NCI-H1436 (cell line): ENCODE data around the gene TOR1AIP1.
"Not testable (repeated sequence)": the region's sequence is repeated elsewhere in the genome, so short reads cannot be mapped to it uniquely, and the experiment has no call there.

ENCODE experiments used
- DNase-seq: peaks from one replicate; lab custom pipeline; 2025; lab: John Stamatoyannopoulos, UW

The TOR1AIP1 gene

GRCh38 chr1:179882253-179883039, at the start of gene TOR1AIP1:
Gene TOR1AIP1, plus strand, starts transcription at chr1:179882285. Its CDS starts 218 bp downstream, at chr1:179882503.
- peak; percentile 95 for DNase-seq

- DNase-seq, result not testable (repeated sequence)
Measured at GRCh38 chr1:179836686-179837445, 45.2 kb upstream of the TOR1AIP1 start.

- DNase-seq, result no peak
Measured at GRCh38 chr1:179840107-179840506, 42.0 kb upstream of the TOR1AIP1 start.

GRCh38 chr1:179848233-179848632, 33.9 kb upstream of the TOR1AIP1 start:
- DNase-seq, result no peak

GRCh38 chr1:179853102-179853501, 29.0 kb upstream of the TOR1AIP1 start:
- no peak for DNase-seq

GRCh38 chr1:179855831-179856230, 26.3 kb upstream of the TOR1AIP1 start:
- not testable (repeated sequence) for DNase-seq

GRCh38 chr1:179856296-179856695, 25.8 kb upstream of the TOR1AIP1 start:
- no peak for DNase-seq

GRCh38 chr1:179857009-179857408, 25.1 kb upstream of the TOR1AIP1 start:
- no peak for DNase-seq

GRCh38 chr1:179860652-179861051, 21.4 kb upstream of the TOR1AIP1 start:
- DNase-seq, result no peak

GRCh38 chr1:179865377-179865776, 16.7 kb upstream of the TOR1AIP1 start:
- no peak for DNase-seq

GRCh38 chr1:179866616-179867015, 15.5 kb upstream of the TOR1AIP1 start:
- no peak for DNase-seq

GRCh38 chr1:179867493-179868330, 14.4 kb upstream of the TOR1AIP1 start:
- DNase-seq, result peak; percentile 2

- no peak for DNase-seq
Measured at GRCh38 chr1:179870870-179871269, 11.2 kb upstream of the TOR1AIP1 start.

- no peak for DNase-seq
Measured at GRCh38 chr1:179871940-179872339, 10.1 kb upstream of the TOR1AIP1 start.

GRCh38 chr1:179872558-179872957, 9.5 kb upstream of the TOR1AIP1 start:
- DNase-seq, result no peak

GRCh38 chr1:179873438-179873851, 8.6 kb upstream of the TOR1AIP1 start:
- no peak for DNase-seq

GRCh38 chr1:179875596-179876299, 6.3 kb upstream of the TOR1AIP1 start:
- no peak for DNase-seq

GRCh38 chr1:179876300-179876715, 5.8 kb upstream of the TOR1AIP1 start:
- DNase-seq, result no peak

GRCh38 chr1:179877586-179878265, 4.4 kb upstream of the TOR1AIP1 start, which contains the start of gene TOR1AIP2:
Gene TOR1AIP2, minus strand, starts transcription at chr1:179877803. Its CDS starts 25,138 bp downstream, at chr1:179852665.
- peak; percentile 66 for DNase-seq

GRCh38 chr1:179879797-179880196, 2.3 kb upstream of the TOR1AIP1 start:
- DNase-seq, result no peak
